Ishikawa (cell line): ENCODE results near the gene CHST11.

ENCODE experiments used
- CEBPB ChIP-seq: IDR thresholded peaks from 2 replicates; pipeline ENCODE4 v1.6.1; 2012
- CREB1 ChIP-seq: IDR thresholded peaks from 2 replicates; pipeline ENCODE4 v1.6.1; 2012; ENCODE audit warnings: low read depth
- EGR1 ChIP-seq: IDR thresholded peaks from 2 replicates; pipeline ENCODE4 v1.6.1; 2012
- EP300 ChIP-seq: IDR thresholded peaks from 2 replicates; pipeline ENCODE4 v1.6.1; 2012; ENCODE audit warnings: borderline replicate concordance
- FOXM1 ChIP-seq: IDR thresholded peaks from 2 replicates; pipeline ENCODE4 v1.6.1; 2012; ENCODE audit warnings: low read depth, borderline replicate concordance
- NFIC ChIP-seq: IDR thresholded peaks from 2 replicates; pipeline ENCODE4 v1.6.1; 2012
- RAD21 ChIP-seq: IDR thresholded peaks from 2 replicates; pipeline ENCODE4 v1.6.1; 2012; ENCODE audit warnings: low read depth
- TAF1 ChIP-seq: IDR thresholded peaks from 2 replicates; pipeline ENCODE4 v1.6.1; 2012; ENCODE audit warnings: low read depth, mild to moderate bottlenecking
- TCF12 ChIP-seq: IDR thresholded peaks from 2 replicates; pipeline ENCODE4 v1.6.1; 2012; ENCODE audit warnings: low read depth
- TEAD4 ChIP-seq: IDR thresholded peaks from 2 replicates; pipeline ENCODE4 v1.6.1; 2012
- YY1 ChIP-seq: IDR thresholded peaks from 2 replicates; pipeline ENCODE4 v1.6.1; 2012; ENCODE audit warnings: low read depth
- ZBTB7A ChIP-seq: IDR thresholded peaks from 2 replicates; pipeline ENCODE4 v1.6.1; 2012; ENCODE audit warnings: low read depth
- TF ChIP-seq, protein P1 (sequence below): IDR thresholded peaks from 2 replicates; pipeline ENCODE4 v1.6.1; 2012
- TF ChIP-seq, protein P2 (sequence below): IDR thresholded peaks from 2 replicates; pipeline ENCODE4 v1.6.1; 2012
- TF ChIP-seq, protein P3 (sequence below): IDR thresholded peaks from 2 replicates; pipeline ENCODE4 v1.6.1; 2012; ENCODE audit warnings: low read depth, mild to moderate bottlenecking

Gene CHST11

DNA sequence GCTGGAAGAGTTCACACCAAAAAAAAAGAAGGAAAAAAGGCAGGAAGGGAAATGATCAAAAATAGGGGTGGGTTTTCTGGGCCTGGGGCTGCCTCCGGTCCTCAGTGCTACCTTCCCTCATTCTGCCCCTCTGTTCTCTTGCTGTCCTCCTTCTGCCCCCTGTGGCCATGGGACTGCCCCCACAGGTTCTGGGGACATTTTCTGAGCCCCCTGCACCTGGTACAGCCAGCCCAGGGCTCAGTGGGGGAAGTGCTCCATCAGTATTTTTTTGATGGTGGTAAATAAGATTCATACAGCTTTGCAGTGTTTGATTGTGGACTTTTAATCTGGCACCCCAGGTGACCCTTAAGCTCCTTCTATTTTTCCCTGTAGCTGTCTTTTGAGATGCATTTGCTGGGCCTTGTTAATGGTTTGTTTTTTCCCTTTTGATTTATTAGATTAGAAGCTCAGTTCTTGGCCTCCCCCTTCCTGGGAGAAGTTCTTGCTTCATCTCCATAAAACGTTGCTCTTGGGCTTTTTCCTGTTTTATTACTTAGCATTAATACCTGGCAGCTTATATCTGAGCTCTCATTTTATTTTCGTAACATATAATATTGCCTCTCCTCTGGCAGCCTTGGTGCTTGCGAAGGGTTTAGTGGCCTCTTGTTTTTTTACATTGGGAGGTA, 43.1 kb downstream of the CHST11 start:
- TF ChIP-seq TAF1: no peak
- TF ChIP-seq, protein P1, sequence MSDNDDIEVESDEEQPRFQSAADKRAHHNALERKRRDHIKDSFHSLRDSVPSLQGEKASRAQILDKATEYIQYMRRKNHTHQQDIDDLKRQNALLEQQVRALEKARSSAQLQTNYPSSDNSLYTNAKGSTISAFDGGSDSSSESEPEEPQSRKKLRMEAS: no peak

DNA sequence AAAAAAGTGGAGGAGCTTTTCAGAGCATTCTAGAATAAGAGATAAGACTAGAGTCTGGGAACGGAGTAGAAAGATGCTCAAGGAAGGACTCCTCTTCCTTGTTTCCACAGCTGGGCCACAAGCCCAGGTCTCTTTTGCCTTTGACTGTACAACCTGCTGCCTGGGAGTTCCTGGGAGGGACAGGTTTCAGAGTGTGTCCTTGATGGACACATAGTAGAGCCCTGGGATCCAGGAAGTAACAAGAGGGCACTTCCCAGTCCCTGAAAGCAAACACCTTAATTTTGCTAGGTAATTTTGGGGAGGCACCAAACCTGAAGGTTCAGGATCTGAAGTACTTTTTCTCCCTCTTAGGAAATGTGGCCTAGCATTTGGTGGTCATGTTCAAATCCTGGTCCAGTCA, 44.4 kb downstream of the CHST11 start:
- TF ChIP-seq TEAD4 (no peak), TAF1 (no peak), EGR1 (no peak), EP300 (no peak), FOXM1 (no peak), YY1 (no peak), NFIC (no peak), CEBPB (no peak), TCF12 (no peak), RAD21 (no peak), ZBTB7A (no peak), CREB1 (no peak)
- TF ChIP-seq, protein P1: no peak
- TF ChIP-seq, protein P2, sequence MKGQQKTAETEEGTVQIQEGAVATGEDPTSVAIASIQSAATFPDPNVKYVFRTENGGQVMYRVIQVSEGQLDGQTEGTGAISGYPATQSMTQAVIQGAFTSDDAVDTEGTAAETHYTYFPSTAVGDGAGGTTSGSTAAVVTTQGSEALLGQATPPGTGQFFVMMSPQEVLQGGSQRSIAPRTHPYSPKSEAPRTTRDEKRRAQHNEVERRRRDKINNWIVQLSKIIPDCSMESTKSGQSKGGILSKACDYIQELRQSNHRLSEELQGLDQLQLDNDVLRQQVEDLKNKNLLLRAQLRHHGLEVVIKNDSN: no peak
- TF ChIP-seq, protein P3, sequence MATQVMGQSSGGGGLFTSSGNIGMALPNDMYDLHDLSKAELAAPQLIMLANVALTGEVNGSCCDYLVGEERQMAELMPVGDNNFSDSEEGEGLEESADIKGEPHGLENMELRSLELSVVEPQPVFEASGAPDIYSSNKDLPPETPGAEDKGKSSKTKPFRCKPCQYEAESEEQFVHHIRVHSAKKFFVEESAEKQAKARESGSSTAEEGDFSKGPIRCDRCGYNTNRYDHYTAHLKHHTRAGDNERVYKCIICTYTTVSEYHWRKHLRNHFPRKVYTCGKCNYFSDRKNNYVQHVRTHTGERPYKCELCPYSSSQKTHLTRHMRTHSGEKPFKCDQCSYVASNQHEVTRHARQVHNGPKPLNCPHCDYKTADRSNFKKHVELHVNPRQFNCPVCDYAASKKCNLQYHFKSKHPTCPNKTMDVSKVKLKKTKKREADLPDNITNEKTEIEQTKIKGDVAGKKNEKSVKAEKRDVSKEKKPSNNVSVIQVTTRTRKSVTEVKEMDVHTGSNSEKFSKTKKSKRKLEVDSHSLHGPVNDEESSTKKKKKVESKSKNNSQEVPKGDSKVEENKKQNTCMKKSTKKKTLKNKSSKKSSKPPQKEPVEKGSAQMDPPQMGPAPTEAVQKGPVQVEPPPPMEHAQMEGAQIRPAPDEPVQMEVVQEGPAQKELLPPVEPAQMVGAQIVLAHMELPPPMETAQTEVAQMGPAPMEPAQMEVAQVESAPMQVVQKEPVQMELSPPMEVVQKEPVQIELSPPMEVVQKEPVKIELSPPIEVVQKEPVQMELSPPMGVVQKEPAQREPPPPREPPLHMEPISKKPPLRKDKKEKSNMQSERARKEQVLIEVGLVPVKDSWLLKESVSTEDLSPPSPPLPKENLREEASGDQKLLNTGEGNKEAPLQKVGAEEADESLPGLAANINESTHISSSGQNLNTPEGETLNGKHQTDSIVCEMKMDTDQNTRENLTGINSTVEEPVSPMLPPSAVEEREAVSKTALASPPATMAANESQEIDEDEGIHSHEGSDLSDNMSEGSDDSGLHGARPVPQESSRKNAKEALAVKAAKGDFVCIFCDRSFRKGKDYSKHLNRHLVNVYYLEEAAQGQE: no peak

DNA sequence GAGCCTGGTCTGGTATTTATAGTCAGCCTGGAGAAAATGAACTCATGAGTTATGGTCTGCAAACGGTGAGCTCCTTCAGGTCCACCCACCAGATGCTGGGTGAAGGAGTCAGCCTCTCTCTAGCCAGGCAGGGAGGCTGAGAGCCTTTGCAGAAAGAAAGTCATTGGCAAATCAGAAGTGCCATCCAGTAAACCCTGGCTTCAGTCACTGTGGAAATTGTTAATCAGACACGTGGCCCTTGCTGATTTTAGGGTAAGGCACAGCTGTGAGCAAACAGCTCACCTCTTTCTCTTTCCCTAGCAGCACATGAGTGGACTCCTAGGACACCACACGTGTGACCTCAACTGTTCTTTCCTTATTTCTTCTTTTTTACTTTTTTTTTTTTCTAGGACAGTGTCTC, 44.9 kb downstream of the CHST11 start:
- TF ChIP-seq, protein P2: no peak
- no peak for TF ChIP-seq FOXM1
- no peak for TF ChIP-seq CREB1
- TF ChIP-seq EP300: no peak
- TF ChIP-seq CEBPB: no peak
- TF ChIP-seq YY1: no peak
- no peak for TF ChIP-seq EGR1
- no peak for TF ChIP-seq TEAD4
- TF ChIP-seq ZBTB7A: no peak
- no peak for TF ChIP-seq RAD21
- no peak for TF ChIP-seq TAF1
- TF ChIP-seq TCF12: no peak
- TF ChIP-seq, protein P1: no peak
- TF ChIP-seq NFIC: no peak
- TF ChIP-seq, protein P3: no peak

DNA sequence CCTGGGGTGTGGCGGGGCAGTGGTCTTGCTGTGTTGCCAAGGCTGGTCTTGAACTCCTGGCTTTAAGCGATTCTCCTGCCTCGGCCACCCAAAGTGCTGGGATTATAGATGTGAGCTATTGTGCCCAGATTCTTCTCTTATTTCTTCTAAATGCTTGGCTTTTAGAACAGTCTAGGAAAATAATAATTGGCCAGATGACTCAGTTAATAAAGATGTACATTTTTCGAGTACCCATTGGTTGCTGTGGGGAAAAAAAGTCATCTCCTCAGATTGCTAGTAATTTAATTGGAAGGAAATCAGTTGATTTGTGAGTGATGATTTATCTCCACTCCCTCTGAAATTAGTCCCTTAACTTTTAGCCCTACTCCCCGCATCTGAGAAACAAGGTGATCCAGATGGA, 45.5 kb downstream of the CHST11 start:
- TF ChIP-seq, protein P1: no peak
- TF ChIP-seq EGR1: no peak
- TF ChIP-seq CREB1: no peak
- TF ChIP-seq FOXM1: no peak

DNA sequence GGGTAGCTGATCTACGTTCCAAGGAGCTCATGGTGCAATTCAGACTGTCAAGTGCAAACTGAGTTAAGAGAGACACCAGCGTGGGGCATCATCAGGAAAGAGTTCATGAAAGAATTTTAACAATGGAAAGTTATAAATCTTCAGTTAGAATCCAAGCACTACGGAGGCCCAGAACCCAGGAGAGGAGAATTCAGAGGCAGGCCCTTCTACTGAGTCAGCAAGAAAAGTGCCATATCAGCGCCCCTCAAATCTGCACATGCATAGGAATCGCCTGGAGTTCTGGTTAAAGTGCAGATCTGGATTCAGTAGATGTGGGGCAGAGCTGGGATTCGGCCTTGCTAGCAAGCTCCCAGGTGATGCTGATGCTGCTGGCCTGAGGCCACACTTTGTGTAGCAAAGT, 45.9 kb downstream of the CHST11 start:
- TF ChIP-seq RAD21 (no peak), CREB1 (no peak), EP300 (no peak), TCF12 (no peak), TAF1 (no peak), CEBPB (no peak), FOXM1 (no peak), TEAD4 (no peak), EGR1 (no peak), NFIC (no peak), YY1 (no peak), ZBTB7A (no peak)
- TF ChIP-seq, protein P3: no peak
- TF ChIP-seq, protein P1: no peak
- TF ChIP-seq, protein P2: no peak
